Suppressor macrophage (primary cell): ENCODE results near the gene TMEM33.
"Not testable (repeated sequence)": the region's sequence is repeated elsewhere in the genome, so short reads cannot be mapped to it uniquely, and the experiment has no call there.

Experiments
- DNase-seq, 4 experiments: peaks; one replicate each; pipeline ENCODE4 v3.0.0-alpha.2; 2020 to 2022
- total RNA-seq, 17 experiments: gene quantifications; one replicate each; lab custom pipeline; 2026; ENCODE audit warnings: mixed read lengths in 6 of 17, inconsistent platforms in 3 of 17; lab: John Stamatoyannopoulos, UW

The TMEM33 gene
- total RNA-seq: 128 to 459 (median 288) reads per million in 17 experiments

GRCh38 chr4:41934901-41935651 is at the start of gene TMEM33:
TSS of gene TMEM33 (plus strand) at chr4:41935429. CDS start at chr4:41935485, 56 bp downstream.
- DNase-seq: peak; percentile 87 to 95 (median 94)

GRCh38 chr4:41885456-41885855 is 49.8 kb upstream of the TMEM33 start:
- DNase-seq: no peak

- DNase-seq: no peak
These were observed 48.0 kb upstream of the TMEM33 start for GRCh38 chr4:41887277-41887676.

- DNase-seq: peak; percentile 60 to 77 (median 66)
These were observed 47.2 kb upstream of the TMEM33 start for GRCh38 chr4:41887821-41888686.

GRCh38 chr4:41888687-41889074 is 46.5 kb upstream of the TMEM33 start:
- DNase-seq: no peak

GRCh38 chr4:41889317-41889716 is 45.9 kb upstream of the TMEM33 start:
- DNase-seq: no peak

- no peak for DNase-seq
These were observed 45.1 kb upstream of the TMEM33 start for GRCh38 chr4:41890085-41890484.

- no peak for DNase-seq
These were observed 38.6 kb upstream of the TMEM33 start for GRCh38 chr4:41896648-41897047.

- DNase-seq: no peak
These were observed 37.5 kb upstream of the TMEM33 start for GRCh38 chr4:41897698-41898097.

GRCh38 chr4:41909136-41909535 is 26.1 kb upstream of the TMEM33 start:
- not testable (repeated sequence) for DNase-seq

- no peak for DNase-seq
These were observed 22.7 kb upstream of the TMEM33 start for GRCh38 chr4:41912546-41912945.

- DNase-seq: no peak
These were observed 21.7 kb upstream of the TMEM33 start for GRCh38 chr4:41913509-41913908.

GRCh38 chr4:41918278-41918677 is 17.0 kb upstream of the TMEM33 start:
- DNase-seq: no peak

GRCh38 chr4:41920416-41920815 is 14.8 kb upstream of the TMEM33 start:
- peak; percentile 15 to 74 (median 52) for DNase-seq

- no peak for DNase-seq
These were observed 13.8 kb upstream of the TMEM33 start for GRCh38 chr4:41921476-41921875.

- DNase-seq: no peak
These were observed 7.3 kb upstream of the TMEM33 start for GRCh38 chr4:41927796-41928499.

GRCh38 chr4:41930139-41930831 is 4.9 kb upstream of the TMEM33 start:
- DNase-seq: no peak

- no peak for DNase-seq
These were observed 2.2 kb upstream of the TMEM33 start for GRCh38 chr4:41932988-41933387.

GRCh38 chr4:41933997-41934503 is 1.2 kb upstream of the TMEM33 start:
- peak; percentile 85 to 96 (median 90) for DNase-seq

GRCh38 chr4:41934514-41934900 is 722 bp upstream of the TMEM33 start:
- DNase-seq: peak; percentile 59 to 88 (median 76)

GRCh38 chr4:41935652-41936021 is 408 bp downstream of the TMEM33 start:
- DNase-seq: peak; percentile 63 to 71 (median 68)

- DNase-seq: peak; percentile 47 to 86 (median 76)
These were observed 3.9 kb downstream of the TMEM33 start for GRCh38 chr4:41939016-41939626.
